ENCODE data around the gene PPIF.

The PPIF gene

GRCh38 chr10:79313911-79314439 is 33.3 kb upstream of the PPIF start:
- no peak for DNase-seq (ENCODE audit: low spot score)

- DNase-seq (ENCODE audit: low spot score), result no peak
Measured at GRCh38 chr10:79314761-79315601, 32.3 kb upstream of the PPIF start.

DNA sequence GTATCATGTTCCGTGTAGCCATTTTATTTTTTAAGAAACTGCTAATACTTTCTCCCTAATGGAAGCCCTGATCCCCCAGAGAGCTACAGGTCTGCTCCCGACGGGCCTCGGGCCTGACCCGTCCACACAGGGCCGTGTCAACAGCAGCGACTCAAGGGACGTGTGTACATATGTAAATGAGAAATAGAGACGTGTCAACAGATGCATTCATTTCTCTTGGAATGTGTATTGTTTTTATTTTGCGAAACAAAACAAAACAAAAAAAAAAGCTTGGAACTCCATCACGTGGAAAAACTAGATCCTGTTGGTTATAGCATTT is 31.7 kb upstream of the PPIF start:
- DNase-seq (ENCODE audit: low spot score), result no peak

GRCh38 chr10:79316671-79317431 is 30.4 kb upstream of the PPIF start:
- DNase-seq (ENCODE audit: low spot score), result peak; percentile 30

GRCh38 chr10:79318369-79318768 is 28.9 kb upstream of the PPIF start:
- no peak for DNase-seq (ENCODE audit: low spot score)

DNA sequence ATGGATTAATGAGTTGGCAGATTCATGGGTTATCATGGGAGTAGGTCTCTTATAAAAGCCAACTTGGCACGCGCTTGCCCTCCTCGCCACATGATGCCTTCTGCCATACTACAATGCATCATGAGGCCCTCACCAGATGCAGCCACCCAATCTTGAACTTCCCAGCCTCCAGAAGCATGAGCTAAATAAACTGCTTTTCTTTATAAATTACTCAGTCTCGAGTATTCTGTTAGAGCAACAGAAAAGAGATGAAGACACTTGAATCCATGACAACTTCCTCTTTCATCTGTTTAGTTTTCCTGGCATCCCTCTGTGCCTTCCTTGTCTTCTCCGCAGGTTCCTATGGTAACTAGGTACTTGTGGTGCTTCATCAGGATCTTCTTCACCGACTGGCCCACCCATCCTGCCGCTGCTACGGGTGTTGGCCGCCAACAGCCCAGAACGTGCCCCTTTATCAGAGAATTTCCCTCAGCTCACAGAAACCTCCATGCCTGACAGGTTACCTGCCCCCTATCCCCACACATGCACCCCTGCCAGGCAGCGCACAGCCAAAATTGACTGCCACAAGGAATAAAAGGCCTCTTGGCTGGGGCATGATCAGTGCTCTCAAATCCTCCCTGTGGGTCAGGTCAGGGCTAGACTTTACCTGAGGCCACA is 28.0 kb upstream of the PPIF start:
- no peak for DNase-seq (ENCODE audit: low spot score)

GRCh38 chr10:79320316-79320715 is 27.0 kb upstream of the PPIF start:
- DNase-seq (ENCODE audit: low spot score), result no peak

DNA sequence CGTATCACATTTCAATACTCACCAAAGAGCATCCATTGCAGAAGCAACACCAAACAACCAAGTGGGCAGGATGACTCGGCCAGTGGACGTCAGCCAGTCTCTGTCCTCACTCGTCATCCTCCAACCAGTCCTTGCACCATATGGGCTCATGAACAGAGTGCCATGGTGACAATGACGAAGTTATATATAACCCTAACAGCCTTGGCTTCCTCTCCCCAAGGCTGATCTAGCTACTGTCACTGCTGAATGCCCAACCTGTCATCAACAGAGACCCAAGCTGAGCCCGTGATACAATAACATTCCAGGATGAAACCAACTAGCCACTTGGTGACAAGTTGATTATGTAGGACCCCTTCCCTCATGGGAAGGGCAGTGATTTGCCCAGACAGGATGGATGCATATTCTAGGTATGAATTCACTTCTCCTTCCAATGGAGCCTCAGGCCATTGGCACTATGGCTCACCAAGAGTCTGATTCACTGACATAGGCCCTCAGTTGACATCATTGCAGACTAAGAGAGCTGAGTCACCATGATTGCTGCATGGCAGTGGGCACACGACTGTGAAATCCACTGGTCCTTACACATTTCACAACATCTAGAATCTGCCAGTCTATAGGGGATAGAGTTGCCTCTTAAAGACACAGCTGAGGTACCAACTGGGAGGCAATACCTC is 26.3 kb upstream of the PPIF start:
- no peak for DNase-seq (ENCODE audit: low spot score)

GRCh38 chr10:79321494-79321882 is 25.8 kb upstream of the PPIF start:
- DNase-seq (ENCODE audit: low spot score), result no peak

DNA sequence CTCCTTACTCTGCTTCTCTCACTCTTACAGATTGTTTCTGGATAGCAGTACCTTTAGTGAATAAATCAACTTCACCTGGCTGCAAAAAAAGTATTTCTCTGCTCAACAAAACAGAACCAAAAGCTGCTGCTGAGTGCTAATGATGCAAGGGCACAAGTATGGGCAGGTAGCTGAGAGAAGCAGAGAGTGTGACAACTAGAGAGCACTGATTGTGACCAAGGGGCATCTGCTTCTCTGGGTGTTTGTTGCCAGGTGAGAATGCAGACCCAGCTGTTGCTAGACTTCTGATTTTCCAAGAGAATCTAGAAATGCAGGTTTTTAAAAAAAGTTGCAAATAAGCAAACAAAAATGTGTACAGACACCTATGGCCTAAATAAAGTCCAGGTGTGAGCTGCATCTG is 25.3 kb upstream of the PPIF start:
- no peak for DNase-seq (ENCODE audit: low spot score)

DNA sequence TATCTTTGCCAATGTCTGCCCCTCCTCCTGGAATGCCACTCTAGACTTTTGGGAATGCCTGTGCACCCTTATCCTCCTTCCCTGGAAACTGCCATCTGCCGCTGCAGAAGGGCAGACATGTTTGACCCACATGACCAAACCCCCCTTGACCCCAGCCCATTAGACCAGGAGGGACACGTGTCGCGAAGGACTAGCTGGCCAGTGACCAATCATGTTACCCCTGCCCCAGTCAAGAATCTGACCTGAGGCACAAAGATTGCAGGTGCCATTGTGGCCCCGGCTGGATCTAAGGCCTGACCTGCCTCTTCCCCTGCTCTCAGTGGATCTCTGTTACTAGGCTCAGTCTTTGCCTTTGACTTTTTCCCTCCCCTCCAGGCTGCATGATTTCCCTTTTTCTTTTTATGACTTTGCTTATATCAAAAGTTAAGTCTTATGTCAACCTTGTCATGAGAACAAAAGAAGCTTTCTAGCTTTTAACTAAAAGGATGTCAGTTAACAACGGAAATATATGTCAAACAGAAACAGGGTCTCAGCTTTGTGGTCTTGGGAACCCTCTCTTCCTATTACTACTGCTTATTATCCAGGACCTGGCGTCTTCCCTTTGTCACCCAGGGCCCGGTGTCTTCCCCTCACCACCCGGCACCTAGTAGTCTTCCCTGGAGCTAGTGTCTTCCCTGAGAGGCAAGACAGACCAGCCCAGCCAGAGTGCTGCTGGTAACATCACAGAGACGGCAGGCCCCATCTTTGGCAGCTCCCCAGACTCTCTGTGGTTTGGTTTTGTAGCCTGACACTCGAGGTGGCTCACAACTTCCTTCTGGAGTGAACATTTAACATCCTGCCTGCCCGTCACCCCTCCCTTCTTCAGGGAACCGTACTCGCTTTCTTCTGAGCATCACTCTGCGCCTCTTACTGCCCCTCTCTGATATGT is 24.4 kb upstream of the PPIF start:
- DNase-seq (ENCODE audit: low spot score), result no peak

DNA sequence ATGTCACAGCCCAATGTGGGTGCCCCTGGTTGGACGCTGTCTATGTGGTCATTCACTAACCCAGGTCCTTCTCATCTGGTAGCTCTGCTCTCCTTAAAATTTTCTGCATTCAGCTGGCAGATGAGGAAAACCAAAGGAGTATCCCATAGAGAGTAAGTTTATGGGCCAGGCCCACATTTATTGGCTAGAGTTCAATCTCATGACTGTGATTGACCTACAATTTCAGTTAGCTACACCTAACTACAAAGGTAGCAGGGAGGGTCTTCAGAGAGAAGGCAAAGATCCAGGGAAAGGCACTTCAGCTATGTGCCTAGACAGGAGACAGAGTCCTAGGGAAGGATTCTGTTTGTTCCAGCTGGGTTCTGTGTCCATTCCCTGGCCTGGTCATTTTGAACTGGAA is 23.7 kb upstream of the PPIF start:
- DNase-seq (ENCODE audit: low spot score), result no peak

GRCh38 chr10:79324032-79324695 is 23.1 kb upstream of the PPIF start:
- no peak for DNase-seq (ENCODE audit: low spot score)

GRCh38 chr10:79326361-79327089 is 20.7 kb upstream of the PPIF start:
- no peak for DNase-seq (ENCODE audit: low spot score)

- no peak for DNase-seq (ENCODE audit: low spot score)
Measured at GRCh38 chr10:79327090-79327457, 20.2 kb upstream of the PPIF start.

DNA sequence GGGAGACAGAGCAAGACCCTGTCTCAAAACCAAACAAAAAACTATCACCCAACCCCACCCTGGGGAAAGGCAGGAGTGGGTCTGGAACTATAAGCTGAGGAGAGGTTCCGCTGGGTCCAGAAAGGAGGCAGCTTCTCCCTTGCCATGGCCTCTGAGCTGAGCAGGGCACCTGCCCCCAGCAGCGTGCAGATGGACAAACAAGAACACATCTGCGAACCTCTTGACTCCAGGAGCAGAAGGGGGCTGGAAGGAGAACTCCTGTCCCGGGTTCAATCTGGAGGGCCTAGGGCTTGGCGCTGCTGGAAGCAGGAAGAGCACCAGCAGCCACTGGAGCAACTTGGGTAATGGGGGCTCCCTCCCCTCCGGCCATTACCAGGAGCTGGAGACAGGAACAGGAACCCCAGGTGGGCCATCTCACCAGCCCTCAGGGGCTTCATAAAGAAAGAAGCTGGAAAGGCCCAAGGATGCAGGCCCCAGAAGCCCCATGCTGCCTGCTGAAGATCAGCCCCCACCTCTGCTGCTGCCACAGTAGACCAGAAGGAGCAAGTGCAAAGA is 19.0 kb upstream of the PPIF start:
- DNase-seq (ENCODE audit: low spot score), result no peak

DNA sequence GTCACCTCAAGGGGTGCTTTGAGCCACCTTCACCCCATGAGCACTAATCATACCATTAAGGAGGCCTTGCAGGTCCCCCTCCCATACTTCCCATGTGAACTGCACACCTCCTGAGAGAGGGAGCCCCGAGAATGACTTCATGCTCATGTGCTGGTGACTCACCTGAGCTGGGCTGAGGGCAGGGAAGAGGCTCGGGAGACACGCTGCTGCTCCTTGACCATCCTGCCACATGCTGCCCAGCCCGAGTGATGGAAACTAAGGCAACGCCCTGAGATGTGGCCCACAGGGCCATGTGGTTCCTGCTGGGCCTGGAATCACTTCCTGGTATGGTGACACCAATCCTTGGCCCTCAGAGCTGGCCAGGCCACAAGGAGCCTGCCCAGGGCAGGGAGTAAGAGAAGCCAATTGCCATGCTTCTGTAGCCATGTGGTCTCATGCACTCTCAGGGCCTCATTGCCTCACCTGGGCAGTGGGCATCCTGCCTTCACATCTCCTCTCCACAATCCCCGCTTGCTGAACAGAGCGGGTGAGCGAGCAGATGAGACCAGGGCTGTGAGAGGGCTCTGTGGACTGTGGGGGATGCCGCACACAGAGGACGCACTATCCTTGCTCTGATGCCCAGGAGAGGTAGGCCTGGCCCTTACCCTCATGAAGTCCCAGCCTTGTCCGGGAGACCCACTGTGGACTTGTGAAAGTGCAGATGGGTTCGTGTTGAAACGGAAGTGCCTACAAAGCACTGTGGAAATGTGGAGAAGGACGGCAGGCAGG is 18.3 kb upstream of the PPIF start:
- DNase-seq (ENCODE audit: low spot score), result no peak

GRCh38 chr10:79329529-79329928 is 17.7 kb upstream of the PPIF start:
- no peak for DNase-seq (ENCODE audit: low spot score)

GRCh38 chr10:79331226-79331625 is 16.0 kb upstream of the PPIF start:
- no peak for DNase-seq (ENCODE audit: low spot score)

Data from NAMALWA (cell line).